Adrenal gland (tissue), 12 donors: ENCODE measurements around the gene MRPL57. TPM values are rescaled to one million over a fixed set of nuclear protein-coding genes. Genes with fewer than 3 reads are reported as not detected.
"Not testable (repeated sequence)": the region's sequence is repeated elsewhere in the genome, so short reads cannot be mapped to it uniquely, and the experiment has no call there.

Experiments
- DNase-seq, 7 donors: peaks; one replicate each; pipeline ENCODE4 v3.0.0-alpha.2; 2019 to 2020
- H3K27ac ChIP-seq, 5 donors: fragments of 200-600 bp; sonication (generic) in 4 of 5; 1 replicate in 3 of 5; 2 replicates in 2 of 5; pipeline versions ENCODE4 v1.5.1 to v1.8.0; 2016 to 2020; ENCODE audit warnings: mild to moderate bottlenecking in 1 of 5
- H3K27me3 ChIP-seq: fragments of 200-600 bp; 2 replicates; pipeline ENCODE4 v1.8.0; 2021
- H3K36me3 ChIP-seq, 2 donors: fragments of 200-600 bp; replicated peaks in 1 of 2; 1 replicate in 1 of 2; 2 replicates in 1 of 2; pipeline versions ENCODE4 v1.5.1 to v1.8.0; 2018 to 2022
- H3K4me1 ChIP-seq, 2 donors: fragments of 200-600 bp; replicated peaks in 1 of 2; 1 replicate in 1 of 2; 2 replicates in 1 of 2; pipeline versions ENCODE4 v1.5.1 to v1.8.0; 2018 to 2021
- H3K4me3 ChIP-seq, 4 donors: fragments of 200-600 bp; sonication (generic) in 3 of 4; one replicate each; pipeline ENCODE4 v1.5.1; 2016 to 2018
- H3K9me3 ChIP-seq, 3 donors: fragments of 200-600 bp; sonication (generic) in 1 of 3; replicated peaks in 1 of 3; 1 replicate in 2 of 3; 2 replicates in 1 of 3; pipeline versions ENCODE4 v1.5.1 to v1.8.0; 2016 to 2021
- CTCF ChIP-seq, 6 experiments: fragments of 450-650 bp in 4 of 6; fragments of 200-600 bp in 2 of 6; sonication (generic) in 1 of 6; IDR thresholded peaks; 1 replicate in 5 of 6; 2 replicates in 1 of 6; pipeline versions ENCODE4 v1.5.1 to v1.8.0; 2016 to 2021; ENCODE audit warnings: antibody characterized with exemption in 6 of 6, mild to moderate bottlenecking in 2 of 6, moderate library complexity in 1 of 6
- POLR2A ChIP-seq, 2 donors: fragments of 450-650 bp; IDR thresholded peaks; one replicate each; pipeline ENCODE4 v1.6.1; 2017; ENCODE audit warnings: antibody characterized with exemption in 2 of 2, mild to moderate bottlenecking in 2 of 2, moderate library complexity in 1 of 2
- WGBS, 4 donors: extraction: QIAGEN DNeasy Blood & Tissue Kit in 2 of 4; methylation state at CpG; one replicate each; pipeline versions ENCODE4 v1.1.5 to v1.1.7; 2013 to 2017; 5-methylcytosine and 5-hydroxymethylcytosine counted together
- intact Hi-C, 2 donors: fragments of 100-400 bp; cut with DNase I; formaldehyde crosslinking; loops; one replicate each; pipeline versions ENCODE4 v1.14.1 to v1.15.0; 2022 to 2023
- polyA plus RNA-seq, 3 donors: library from polyadenylated mRNA; stranded (reverse); fragments of 200-250 nt in 2 of 3; fragments of 350-450 nt in 1 of 3; fragmentation: Illumina TruSeq in 1 of 3; extraction: RNeasy Lipid Tissue Mini Kit (QIAGEN cat#74804) in 1 of 3; gene quantifications; one replicate each; pipeline ENCODE4 v1.2.3, GENCODE V29; 2013 to 2014
- total RNA-seq, 9 donors: library from RNA; depleted of rRNA in 4 of 9; stranded (reverse); fragments of >200 nt in 4 of 9; fragments of 120-200 nt in 1 of 9; fragmentation: NEBNext Ultra II Directional in 1 of 9; extraction: Animal tissue kit (Norgen Biotek cat#: 25700) in 1 of 9; gene quantifications; one replicate each; pipeline versions ENCODE4 v1.1.0 to v1.2.4, GENCODE V29; 2013 to 2023
- donor health status: healthy with polysubstance abuse.
- donor health status: Bipolar disorder and iron deficiency.
- donor health status: DM: yes; HTN: yes; CAD: no.
- donor health status: DM: no; HTN: no; CAD: no.
- donor health status: DM: no; HTN: no; CAD: no.
- donor health status: DM: yes; HTN: yes; CAD: no.

Gene MRPL57
- total and polyA plus RNA-seq, 12 donors = 28.5 to 71.0 (median 37.1) TPM

GRCh38 chr13:21216332-21216731, 39.9 kb downstream of the MRPL57 start:
- Histone ChIP-seq H3K4me1 (no peaks in the 10 kb centered on the region), H3K4me3 (no peak overlapping the region), H3K9me3 (no peaks in the 10 kb centered on the region), H3K27me3 (peaks cover 3% of the 10 kb centered on the region), H3K27ac (no peak overlapping the region), H3K36me3 (no peaks in the 10 kb centered on the region)
- DNase-seq = no peak
- TF ChIP-seq POLR2A (IDR thresholded peaks at IDR 0.05) (no peak), CTCF (IDR thresholded peaks at IDR 0.05) (no peak)
- intact Hi-C loops = no loop called here
- 23 to 33% (median 29%) methylated on average over 13 of the region's 13 CpGs for WGBS, 4 donors

- Histone ChIP-seq H3K4me1 (no peaks in the 10 kb centered on the region), H3K36me3 (no peaks in the 10 kb centered on the region), H3K27me3 (peaks cover 3% of the 10 kb centered on the region), H3K4me3 (no peak overlapping the region), H3K27ac (no peak overlapping the region), H3K9me3 (no peaks in the 10 kb centered on the region)
- intact Hi-C loops = no loop called here
- DNase-seq = no peak
- no peak for TF ChIP-seq CTCF (IDR thresholded peaks at IDR 0.05)
- no peak for TF ChIP-seq POLR2A (IDR thresholded peaks at IDR 0.05)
- 52 to 60% (median 55%) methylated on average over 7 of the region's 7 CpGs for WGBS, 4 donors
These were observed 42.0 kb downstream of the MRPL57 start for GRCh38 chr13:21218351-21219035.

GRCh38 chr13:21219036-21219381, 42.6 kb downstream of the MRPL57 start:
- Histone ChIP-seq H3K36me3 (no peaks in the 10 kb centered on the region), H3K27ac (no peak overlapping the region), H3K9me3 (no peaks in the 10 kb centered on the region), H3K4me3 (no peak overlapping the region), H3K27me3 (peaks cover 3% of the 10 kb centered on the region), H3K4me1 (no peaks in the 10 kb centered on the region)
- TF ChIP-seq CTCF (IDR thresholded peaks at IDR 0.05) = no peak
- no peak for TF ChIP-seq POLR2A (IDR thresholded peaks at IDR 0.05)
- DNase-seq = no peak
- 61 to 64% (median 62%) methylated on average over 3 of the region's 3 CpGs for WGBS, 4 donors
- intact Hi-C loops = no loop called here

- intact Hi-C loops, H3K4me3 ChIP-seq, DNase-seq, H3K9me3 ChIP-seq, H3K36me3 ChIP-seq, H3K4me1 ChIP-seq, H3K27me3 ChIP-seq, H3K27ac ChIP-seq: not testable (repeated sequence)
- 66 to 73% (median 71%) methylated on average over 3 of the region's 3 CpGs for WGBS, 4 donors
These were observed 43.3 kb downstream of the MRPL57 start for GRCh38 chr13:21219716-21220115.

GRCh38 chr13:21221268-21221667, 44.8 kb downstream of the MRPL57 start:
- H3K9me3 ChIP-seq = no peaks in the 10 kb centered on the region
- H3K36me3 ChIP-seq = no peaks in the 10 kb centered on the region
- TF ChIP-seq POLR2A (IDR thresholded peaks at IDR 0.05) (no peak), CTCF (IDR thresholded peaks at IDR 0.05) (no peak)
- no peak for DNase-seq
- intact Hi-C loops = no loop called here
- no peak overlapping the region for H3K27ac ChIP-seq
- no peaks in the 10 kb centered on the region for H3K27me3 ChIP-seq
- H3K4me3 ChIP-seq = no peak overlapping the region
- H3K4me1 ChIP-seq = no peaks in the 10 kb centered on the region
